H1 (cell line): ENCODE measurements around the gene FOSL2. TPM values are rescaled to one million over a fixed set of nuclear protein-coding genes. Genes with fewer than 3 reads are reported as not detected.

Experiments
- MAFK ChIP-seq: IDR thresholded peaks from 2 replicates; pipeline ENCODE4 v1.6.1; 2012; ENCODE audit warnings: low read depth, mild to moderate bottlenecking, improper control_type of control experiment, low read length
- RBBP5 ChIP-seq: IDR thresholded peaks from 2 replicates; pipeline ENCODE4 v1.7.1; 2012; ENCODE audit warnings: low read depth, mild to moderate bottlenecking, inconsistent platforms, low read length, moderate library complexity, borderline replicate concordance
- YY1 ChIP-seq: IDR thresholded peaks from 2 replicates; pipeline ENCODE4 v1.6.1; 2011; ENCODE audit warnings: low read depth, mild to moderate bottlenecking, low read length
- polyA plus RNA-seq, 7 experiments: library from polyadenylated mRNA; depleted of rRNA in 3 of 7; stranded (reverse) in 5 of 7; unstranded in 2 of 7; fragments of >200 nt in 5 of 7; fragments of 200-250 nt in 2 of 7; gene quantifications; 1 replicate in 5 of 7; 2 replicates in 1 of 7; 4 replicates in 1 of 7; pipeline versions ENCODE4 v1.2.1 to v1.2.3, GENCODE V29; 2011 to 2013; ENCODE audit warnings: missing spikeins in 2 of 7, mixed read lengths in 2 of 7
- total RNA-seq: library from RNA; stranded (reverse); fragmentation: NEBNext Ultra II Directional; extraction: Animal tissue kit (Norgen Biotek cat#: 25700); gene quantifications from 2 replicates; pipeline ENCODE4 v1.2.1, GENCODE V29; 2021

Gene FOSL2
- total and polyA plus RNA-seq, 2 of the 8 experiments (the other 6 are each of a cell fraction or from before 2014, with no cell fraction given) = 1.5 to 4.5 TPM

- TF ChIP-seq YY1 (no peak), RBBP5 (no peak), MAFK (no peak)
These were observed 14.5 kb upstream of the FOSL2 start (continued) for GRCh38 chr2:28377984-28378678.
